GM21825 (cell line): ENCODE measurements around the gene PPARG.
"Not testable (repeated sequence)": the region's sequence is repeated elsewhere in the genome, so short reads cannot be mapped to it uniquely, and the experiment has no call there.

Experiments used
- ATAC-seq: cut with Tn5 transposase; IDR thresholded peaks from one replicate; pipeline ENCODE4 v1.9.1; 2021; ENCODE audit warnings: mild to moderate bottlenecking, moderate library complexity; ENCODE audit not compliant: unreplicated experiment

PPARG gene

GRCh38 chr3:12437861-12438260, 149.0 kb downstream of the PPARG start:
- no peak for ATAC-seq

- ATAC-seq = no peak
These were observed 149.4 kb downstream of the PPARG start for GRCh38 chr3:12438318-12438717.

- ATAC-seq = no peak
These were observed 150.5 kb downstream of the PPARG start for GRCh38 chr3:12439161-12439940.

GRCh38 chr3:12440927-12441714, 152.3 kb downstream of the PPARG start:
- no peak for ATAC-seq

DNA sequence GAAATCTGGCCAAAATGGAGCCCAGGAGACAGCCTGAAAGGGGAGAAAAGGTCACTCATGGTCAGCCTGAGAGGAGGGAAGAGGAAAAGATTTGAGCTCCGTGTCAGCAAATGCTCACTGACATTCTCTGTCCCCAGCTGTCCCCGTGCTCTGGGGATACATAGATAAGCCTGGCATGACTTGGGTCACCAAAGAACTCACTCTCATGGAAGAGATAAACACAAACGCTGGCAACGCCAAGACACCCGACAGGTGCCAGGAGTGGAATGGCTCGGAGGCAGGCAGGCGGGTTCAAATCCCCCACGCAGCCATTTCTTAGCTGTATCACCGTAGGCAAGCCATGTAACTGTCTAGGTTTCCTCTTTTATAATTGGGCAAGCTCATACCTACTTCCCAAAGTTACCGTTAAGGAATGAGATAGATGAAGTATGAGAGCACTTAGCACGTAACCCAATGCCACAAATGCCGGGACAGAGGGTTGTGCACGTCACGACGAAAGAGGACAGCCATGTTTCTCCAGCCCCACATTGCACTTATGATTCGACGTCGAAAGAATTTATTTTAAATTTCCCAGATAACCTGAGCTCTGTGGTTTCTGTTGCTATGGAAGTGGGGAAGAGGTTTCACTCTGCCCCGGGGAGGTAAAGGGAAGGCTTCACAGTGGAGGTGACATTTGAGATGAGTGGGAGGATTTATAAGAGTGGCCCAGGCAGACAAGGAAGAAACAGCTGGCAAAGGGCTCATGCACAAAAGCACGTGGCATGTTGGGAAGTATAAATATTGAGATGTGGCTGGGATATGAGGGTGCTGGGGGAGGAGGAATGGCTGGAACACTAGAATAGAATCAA, 154.0 kb downstream of the PPARG start:
- ATAC-seq = no peak

DNA sequence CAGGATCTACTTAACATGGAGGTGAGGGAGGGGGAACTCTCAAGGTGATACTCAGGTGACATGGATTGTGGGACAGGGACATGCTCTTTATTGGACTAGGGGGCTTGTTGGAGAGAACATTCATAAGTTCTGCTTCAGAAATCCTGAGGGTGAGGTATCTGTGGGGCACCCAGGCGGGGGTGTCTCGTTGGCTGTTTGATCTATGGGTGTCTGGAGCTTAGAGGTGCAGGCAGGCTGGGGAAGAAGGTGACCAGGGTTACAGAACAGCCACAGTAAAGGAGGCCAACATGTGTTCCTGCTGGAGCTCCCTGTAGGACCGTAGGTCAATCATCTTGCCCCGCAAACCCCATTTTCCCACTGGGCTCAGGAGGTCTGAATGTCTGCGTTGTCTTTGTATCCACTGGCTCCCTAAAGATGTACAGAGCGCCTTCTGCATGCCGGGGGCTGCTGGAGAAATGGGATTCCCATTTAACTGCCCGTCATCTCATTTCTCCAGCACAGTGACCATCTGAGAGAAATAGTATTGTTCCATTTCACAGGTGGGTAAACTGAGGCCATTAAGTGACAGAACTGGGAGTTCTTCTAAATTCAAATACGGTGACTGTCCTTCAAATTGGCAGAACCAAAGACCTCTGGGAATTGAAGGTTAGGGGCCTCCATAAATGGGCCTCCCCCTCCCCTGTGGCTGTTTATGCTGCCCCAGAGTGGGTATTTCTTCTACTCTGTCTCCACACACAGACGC, 155.1 kb downstream of the PPARG start:
- ATAC-seq = no peak

DNA sequence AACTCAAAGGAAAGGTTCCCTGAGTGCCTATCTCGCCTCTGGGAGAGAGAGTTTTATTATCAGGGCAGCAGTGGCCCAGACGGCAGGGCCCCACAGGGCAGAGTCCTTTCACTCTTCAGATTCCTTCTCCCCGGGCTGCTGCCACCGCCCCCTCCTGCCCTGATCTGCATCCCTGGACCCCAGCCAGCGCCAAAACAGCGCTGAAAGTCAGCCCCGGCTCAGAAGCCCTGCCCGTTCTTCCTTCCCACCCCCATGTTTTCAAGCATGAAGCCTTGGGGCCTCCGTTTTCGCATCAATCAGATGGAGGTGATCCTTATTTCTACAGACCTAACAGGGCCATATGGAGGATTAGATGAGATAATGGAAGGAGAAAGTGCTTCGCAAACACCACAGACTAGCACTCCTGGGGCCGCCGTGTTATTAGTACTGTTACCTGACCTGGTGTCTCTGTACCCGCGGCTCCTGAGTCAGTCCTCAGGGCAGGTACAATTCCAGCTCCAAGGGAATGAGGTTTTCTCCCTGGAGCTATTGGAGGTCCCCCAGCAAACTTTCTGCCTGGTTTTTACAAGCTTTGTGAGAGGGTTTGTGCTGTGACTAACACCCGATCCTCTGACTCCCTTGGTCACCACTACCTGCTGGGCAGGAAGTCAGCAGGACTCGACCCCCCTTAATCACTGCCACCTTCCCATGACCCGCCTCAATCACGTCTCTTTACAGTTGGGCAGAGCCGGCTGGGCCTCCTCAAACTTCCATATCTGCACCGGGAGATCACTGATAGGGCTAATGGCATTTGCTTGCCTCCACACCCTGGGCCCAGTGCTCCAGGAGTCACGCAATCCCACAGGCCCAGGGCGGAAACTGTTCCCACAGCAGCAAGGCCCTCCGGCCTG, 156.0 kb downstream of the PPARG start:
- ATAC-seq = no peak

DNA sequence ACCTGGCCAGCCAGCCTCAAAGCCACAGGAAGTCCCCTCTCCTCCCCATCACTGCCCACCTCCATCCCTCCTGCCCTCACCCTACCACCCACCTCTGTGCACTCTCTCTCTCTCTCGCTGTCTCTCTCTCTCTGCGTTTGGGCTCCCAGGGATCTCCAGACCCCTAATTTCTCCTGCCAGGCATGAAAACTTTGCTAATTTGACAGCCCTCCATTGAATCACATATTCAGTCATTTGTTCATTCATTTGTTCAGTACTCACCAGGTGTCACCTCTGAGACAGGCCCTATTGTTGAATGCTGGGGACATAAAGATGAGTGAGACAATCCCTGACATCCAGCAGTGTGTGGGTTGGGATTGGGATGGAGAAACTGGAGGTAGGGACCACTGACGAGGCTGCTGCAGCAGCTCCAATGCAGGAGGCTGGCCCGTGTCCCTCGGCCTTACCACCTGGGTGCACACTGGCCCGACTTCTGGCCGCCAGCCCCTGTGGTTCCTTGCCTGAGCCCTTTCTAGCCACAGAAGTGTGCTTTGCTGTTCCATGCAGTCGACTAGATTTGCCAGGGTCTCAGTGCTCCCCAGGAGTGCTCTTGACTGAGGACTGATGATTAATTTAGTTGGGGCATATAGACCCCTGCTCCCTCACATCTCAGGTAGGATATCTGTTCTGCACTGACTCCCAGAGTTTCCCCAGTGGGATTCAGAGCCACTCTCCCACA, 156.8 kb downstream of the PPARG start:
- ATAC-seq = no peak

GRCh38 chr3:12446298-12446697, 157.4 kb downstream of the PPARG start:
- no peak for ATAC-seq

- no peak for ATAC-seq
These were observed 158.2 kb downstream of the PPARG start for GRCh38 chr3:12447075-12447474.

DNA sequence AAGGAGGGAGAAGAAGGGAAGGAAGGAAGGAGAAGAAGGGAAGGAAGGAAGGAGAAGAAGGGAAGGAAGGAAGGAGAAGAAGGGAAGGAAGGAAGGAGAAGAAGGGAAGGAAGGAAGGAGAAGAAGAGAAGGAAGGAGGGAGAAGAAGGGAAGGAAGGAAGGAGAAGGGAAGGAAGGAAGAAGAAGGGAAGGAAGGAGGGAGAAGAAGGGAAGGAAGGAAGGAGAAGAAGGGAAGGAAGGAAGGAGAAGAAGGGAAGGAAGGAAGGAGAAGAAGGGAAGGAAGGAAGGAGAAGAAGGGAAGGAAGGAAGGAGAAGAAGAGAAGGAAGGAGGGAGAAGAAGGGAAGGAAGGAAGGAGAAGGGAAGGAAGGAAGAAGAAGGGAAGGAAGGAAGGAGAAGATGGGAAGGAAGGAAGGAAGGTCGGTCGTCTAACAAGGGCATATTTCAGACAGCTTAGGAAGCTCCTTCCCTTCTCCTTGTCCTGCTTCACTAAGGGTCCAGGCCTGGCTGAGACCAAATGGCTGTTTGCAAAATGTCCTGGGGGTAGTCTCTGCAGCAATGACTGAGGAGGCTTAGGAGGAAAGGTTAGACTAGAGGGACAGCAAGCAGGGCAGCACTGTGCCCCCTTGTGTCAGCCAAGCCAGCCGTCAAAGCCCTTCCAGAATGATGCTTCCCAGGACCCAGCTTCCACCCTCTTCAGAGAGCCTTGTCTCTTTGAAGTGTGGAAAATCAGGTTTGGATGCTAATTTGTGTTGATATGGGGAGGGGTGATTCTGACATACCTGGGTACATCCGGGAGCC, 159.7 kb downstream of the PPARG start:
- not testable (repeated sequence) for ATAC-seq

- ATAC-seq = no peak
These were observed 161.2 kb downstream of the PPARG start for GRCh38 chr3:12449889-12450682.

- ATAC-seq = no peak
These were observed 162.6 kb downstream of the PPARG start for GRCh38 chr3:12451481-12451880.

DNA sequence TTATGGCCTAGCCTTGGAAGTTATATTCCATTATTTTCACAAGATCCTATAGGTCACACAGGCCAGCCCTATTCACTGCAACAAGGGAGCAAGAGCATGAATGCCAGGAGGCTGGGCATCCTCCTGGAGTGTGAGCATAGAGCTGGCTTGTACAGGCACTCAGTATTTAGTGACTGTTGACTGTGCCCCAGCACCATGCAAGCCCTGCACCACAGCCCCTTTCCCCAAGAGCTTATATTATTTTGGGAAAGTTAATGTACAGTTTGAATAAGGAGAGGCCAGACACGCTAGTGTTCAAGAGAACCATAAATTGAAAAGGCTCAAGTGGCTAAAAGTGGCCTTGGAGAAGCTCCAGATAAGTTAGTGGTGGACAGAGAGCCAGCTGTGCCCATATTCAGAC, 163.1 kb downstream of the PPARG start:
- ATAC-seq = no peak

DNA sequence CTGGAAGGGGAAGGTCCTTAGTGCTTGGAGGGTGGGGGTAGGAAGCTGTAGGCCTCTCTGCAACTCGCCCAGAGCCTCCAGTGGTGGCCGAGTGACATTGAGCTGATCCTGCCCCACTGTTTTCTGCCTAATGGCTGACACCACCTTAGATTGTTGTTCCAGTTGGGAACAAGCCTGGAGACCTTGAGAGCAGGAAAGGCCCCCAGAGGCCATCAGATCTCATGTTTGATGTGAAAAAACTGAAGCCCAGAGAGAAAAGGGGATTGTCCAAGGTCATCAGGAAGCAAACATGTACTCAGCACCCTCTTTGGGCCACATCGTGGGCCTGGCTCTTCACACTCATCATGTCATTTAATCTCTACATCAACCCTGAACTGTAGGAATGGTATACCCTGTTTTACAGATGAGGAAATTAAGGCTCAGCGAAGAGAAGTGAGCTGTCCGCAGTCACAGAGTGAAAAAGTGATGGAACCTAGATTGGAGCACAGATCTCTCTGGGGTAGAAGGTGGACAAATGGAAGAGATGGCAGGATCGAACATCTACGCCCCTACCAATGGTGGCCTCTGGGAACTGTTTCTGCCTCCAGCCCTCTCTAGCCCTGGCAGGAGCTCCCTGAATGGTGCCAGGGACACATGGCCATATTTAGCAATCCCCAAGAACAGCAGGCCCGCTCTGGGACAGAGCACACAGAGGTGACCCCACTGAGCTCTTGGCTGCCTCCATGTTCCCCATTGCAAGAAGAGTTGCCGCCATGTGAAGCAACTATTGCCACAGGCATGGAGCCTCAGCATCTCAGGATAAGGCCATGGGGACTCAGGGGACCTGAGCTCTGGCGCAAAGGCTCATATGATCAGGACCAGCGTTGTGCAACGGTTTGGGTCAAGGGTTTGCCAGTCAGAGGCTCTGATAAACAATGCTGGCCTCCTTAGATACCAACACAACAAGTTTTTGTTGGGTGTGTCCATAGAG, 163.8 kb downstream of the PPARG start:
- no peak for ATAC-seq

DNA sequence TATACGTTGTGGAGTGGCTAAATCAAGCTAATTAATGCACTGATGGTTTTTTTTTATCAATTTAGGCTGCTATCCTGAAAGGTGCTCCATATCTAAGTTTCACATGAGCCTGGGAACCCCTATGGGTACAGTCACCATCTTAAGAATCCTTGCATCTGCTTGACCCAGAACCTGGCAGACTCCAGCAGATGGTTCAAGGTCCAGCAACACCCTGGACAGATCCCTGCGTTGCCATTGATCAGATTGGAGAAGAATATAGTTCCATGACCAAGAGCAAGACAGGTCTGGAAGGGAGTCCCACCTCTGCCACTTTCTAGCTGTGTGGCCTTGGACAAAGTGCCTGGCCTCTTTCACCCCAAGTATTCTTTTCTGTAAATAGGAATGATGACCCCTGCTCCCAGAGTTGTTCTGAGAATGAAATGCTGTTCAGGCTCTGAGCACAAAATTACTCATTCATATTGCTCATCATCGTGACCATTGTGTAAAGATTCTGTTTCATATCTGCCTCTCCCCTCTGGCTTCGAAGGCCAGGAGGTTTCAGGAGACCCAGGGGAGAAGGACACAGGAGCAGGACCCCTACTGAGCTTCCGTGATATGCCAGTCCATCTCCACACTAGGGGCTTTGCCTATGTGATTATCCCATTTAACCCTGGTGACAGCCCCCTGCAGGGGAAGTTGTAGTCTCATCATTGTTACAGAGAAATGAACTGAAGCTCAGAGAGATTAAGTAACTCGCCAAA, 165.4 kb downstream of the PPARG start:
- no peak for ATAC-seq
